HG03575 (cell line): ENCODE measurements around the gene PARP1.
A peak's percentile ranks its signal among the peaks of the same experiment; 100 is the strongest.

Experiments
- ATAC-seq: cut with Tn5 transposase; IDR thresholded peaks from one replicate; pipeline ENCODE4 v1.9.1; 2021; ENCODE audit not compliant: unreplicated experiment, insufficient number of reproducible peaks, low FRiP score; ENCODE audit errors: extremely low read depth

Gene PARP1

GRCh38 chr1:226407497-226408284 is at the start of gene PARP1:
Gene PARP1 (minus strand): TSS chr1:226408093. CDS start chr1:226407929, 164 bp downstream.
- no peak for ATAC-seq

DNA sequence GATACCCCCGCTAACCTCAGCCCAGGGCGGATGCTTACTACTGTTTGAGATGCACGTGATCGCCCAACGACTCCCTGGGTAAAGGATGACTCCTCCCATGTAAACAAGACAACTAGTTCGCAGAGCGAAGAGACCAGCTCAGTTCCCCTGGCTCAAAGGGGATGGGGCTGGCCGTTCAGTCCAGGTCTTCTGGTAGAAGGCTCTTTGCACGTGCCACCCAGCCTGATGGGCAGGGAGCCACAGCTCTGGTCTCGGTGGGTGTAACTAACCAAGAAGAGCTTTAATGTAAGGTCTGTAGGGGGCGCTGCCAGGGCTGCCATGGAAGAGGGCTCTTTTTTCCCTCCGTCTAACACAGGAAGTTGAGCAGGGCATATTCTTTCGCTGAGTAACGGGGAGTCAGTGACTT is 49.4 kb upstream of the PARP1 start:
- no peak for ATAC-seq

DNA sequence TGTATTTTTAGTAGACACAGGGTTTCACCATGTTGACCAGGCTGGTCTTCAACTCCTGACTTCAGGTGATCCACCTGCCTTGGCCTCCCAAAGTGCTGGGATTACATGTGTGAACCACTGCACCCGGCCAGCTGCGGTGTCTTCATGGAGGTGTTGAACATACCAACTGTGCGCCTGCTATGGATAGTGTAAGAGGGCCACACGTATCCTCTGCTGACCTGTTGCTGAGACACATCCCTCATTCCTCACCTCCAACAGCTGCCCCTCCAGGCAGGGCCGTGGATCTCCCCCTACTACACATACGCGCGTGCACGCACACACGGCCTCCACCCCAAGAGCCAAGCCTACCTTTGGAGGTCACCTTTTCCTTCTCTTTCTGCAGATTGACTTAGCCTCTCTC is 48.0 kb upstream of the PARP1 start:
- no peak for ATAC-seq

- ATAC-seq, result no peak
These were observed 46.5 kb upstream of the PARP1 start for GRCh38 chr1:226454349-226454748.

- ATAC-seq, result no peak
These were observed 45.3 kb upstream of the PARP1 start for GRCh38 chr1:226453015-226453704.

GRCh38 chr1:226450688-226451087 is 42.8 kb upstream of the PARP1 start:
- ATAC-seq, result no peak

- ATAC-seq, result no peak
These were observed 41.9 kb upstream of the PARP1 start for GRCh38 chr1:226449823-226450222.

DNA sequence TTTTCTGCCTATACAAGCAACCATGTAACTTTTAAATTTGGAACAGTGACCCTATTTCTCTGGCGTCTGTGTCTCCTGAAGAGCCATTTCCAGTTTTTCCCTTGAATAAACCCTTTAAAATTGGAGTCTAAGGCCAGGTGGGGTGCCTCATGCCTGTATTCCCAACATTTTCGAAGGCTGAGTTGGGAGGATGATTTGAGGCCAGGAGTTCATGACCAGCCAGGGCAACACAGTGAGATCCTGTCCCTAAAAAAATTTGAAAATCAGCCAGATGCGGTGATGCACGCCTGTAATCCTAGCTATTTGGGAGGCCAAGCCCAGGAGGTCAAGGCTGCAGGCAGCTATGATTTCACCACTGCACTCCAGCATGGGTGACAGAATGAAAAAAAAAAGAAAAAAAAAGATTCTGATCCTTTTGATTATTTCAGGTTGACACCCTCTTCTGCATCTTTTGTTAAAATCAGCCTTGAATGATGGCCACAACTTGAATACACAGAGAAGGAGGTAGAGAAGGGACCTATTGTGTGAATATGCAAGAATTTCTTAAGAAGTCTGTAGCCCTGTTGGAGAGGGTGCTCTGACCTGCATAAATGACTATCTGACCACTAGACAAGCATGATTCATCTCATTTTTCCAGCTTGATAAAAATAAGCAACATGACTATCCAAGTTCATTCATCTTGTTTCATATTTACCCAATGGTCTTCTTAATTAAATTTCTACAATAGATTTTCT is 40.2 kb upstream of the PARP1 start:
- ATAC-seq, result no peak

DNA sequence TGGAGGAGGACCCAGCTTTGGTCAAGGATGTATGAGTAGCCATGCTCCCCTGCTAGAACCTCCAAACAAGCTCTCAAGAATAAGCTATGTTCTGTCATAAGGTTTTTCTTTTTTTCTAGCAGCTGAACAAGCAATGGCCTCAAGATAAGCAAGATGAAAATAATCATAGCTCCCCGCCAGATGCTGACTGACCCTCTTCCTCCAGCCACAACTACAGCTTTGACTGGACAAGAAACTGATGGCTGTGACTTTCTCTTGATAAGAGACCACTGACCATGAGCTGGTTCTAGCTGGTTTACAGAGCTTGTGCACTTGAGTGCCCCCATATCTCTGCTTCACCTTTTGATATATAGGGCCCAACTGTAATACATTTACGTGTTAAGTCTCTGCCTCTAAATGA is 38.2 kb upstream of the PARP1 start:
- no peak for ATAC-seq

DNA sequence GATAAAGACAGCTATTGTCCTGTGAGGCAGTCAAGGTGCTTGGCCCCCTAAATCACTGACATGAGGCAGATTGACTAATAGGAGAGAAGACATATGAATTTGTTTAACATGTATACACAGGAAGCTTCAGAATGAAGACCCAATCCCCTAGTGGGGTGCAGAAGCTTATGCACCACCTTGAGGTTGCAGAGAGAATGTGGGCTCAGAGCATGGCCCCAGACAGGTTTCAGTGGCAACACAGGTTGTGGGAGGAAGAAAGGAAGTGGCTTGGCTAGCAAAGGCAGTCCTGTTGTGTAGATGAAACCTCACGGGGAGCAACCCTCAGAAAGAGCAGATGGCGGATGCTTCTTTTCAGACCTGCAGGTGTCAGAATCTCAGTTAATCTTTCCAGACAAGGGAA is 37.0 kb upstream of the PARP1 start:
- ATAC-seq, result peak; percentile 99

- no peak for ATAC-seq
These were observed 35.5 kb upstream of the PARP1 start for GRCh38 chr1:226443439-226443838.

DNA sequence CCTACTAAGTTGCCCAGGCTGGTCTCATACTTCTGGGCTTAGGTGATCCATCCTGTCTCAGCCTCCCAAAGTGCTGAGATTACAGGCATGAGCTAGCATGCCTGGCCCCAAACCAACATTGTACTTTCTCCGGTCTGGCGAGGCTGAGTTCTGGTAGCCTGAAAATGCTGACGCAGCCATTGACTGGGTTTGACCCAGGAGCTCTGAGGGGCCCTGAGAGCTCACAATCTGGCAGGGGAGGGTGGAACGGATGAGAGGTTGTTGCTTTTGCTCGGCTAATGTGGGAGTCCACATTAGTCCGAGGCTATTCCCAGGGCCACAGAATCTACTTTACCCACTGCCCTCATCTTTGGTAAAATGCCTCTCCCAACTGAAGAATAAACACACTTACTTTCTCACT is 35.1 kb upstream of the PARP1 start:
- no peak for ATAC-seq

- ATAC-seq, result no peak
These were observed 33.7 kb upstream of the PARP1 start for GRCh38 chr1:226441629-226442028.

DNA sequence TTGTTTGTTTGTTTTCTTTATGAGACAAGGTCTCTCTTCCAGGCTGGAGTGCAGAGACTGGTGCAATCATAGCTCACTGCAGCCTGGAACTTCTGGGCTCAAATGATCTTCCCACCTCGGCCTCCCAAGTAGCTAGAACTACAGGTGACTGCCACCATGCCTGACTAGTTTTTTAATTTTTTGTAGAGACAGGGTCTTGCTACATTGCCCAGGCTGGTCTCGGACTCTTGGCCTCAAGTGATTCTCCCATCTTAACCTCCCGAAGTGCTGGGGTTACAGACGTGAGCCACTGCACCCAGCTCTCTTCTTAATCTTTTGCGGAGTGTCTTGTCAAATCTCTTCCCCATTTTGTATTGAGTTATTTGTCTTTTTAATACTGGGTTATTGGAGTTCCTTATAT is 32.6 kb upstream of the PARP1 start:
- no peak for ATAC-seq

GRCh38 chr1:226438007-226438406 is 30.1 kb upstream of the PARP1 start:
- ATAC-seq, result no peak

DNA sequence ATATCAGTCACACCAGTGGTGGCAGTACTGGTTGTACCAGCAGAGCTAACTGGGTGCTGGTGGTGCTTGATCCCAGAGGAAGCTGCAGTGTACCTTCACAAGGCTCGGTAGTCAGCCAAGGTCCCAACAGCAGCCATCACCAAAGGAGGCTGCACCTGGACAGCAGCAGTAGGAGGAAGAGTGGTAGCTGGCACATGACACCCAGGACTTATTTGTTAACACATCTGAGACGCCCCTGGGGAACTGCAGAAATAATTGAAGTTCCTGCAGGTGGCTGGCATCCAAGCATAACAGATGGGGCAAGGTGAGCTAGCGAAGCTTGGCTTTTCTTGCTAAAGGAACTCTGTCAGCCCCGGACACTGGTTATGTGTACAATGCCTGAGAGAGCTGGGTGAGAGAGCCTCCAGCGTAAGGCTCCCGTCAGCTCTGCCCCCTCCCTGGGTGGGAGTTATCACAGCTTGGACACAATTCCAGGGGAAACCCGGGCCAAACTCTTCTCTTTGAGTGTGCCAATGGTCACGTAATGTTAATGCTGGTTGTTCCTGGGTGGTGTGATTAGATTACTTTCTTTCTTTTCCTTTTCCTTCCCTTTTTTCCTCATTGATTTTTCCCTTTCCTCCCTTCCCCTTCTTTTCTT is 29.1 kb upstream of the PARP1 start:
- no peak for ATAC-seq

- no peak for ATAC-seq
These were observed 28.6 kb upstream of the PARP1 start for GRCh38 chr1:226436472-226436854.

- no peak for ATAC-seq
These were observed 25.4 kb upstream of the PARP1 start for GRCh38 chr1:226433341-226433720.

DNA sequence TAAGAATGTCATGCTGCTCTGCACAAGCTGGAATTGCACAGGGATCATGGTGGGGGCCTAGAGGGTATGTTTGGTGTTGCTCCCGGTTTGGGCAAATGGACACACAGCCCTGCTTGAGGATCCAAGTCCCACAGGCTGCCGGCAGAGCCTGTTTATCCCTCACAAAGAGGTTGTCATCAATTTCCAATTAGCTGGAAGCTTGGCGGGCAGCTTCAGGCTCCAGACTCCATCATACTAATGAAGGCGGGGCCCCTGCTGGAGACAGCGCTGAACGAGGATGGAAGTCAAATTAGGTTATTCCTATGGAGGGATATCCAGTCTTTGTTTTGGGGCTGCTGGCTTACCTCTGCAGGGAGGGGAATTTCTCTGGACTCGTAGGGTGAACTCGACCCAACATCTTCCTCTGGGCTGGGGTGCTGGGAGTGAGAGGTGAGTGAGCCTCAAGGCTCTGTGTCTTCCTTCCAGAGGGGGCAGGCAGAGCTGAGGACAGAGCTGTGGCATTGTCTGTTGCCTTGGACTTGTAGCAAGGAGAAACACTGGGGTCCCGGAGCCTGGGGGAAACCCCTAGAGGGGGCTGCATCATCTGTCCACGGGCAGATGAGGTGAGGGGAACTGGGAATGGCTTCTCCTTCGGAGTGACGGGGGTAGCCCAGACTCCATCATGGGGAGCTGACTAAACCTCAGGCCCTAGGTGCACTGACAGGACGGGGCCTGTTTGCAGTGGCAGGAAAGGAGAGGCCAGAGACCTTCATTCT is 24.9 kb upstream of the PARP1 start:
- ATAC-seq, result no peak
